Endodermal cell (in vitro differentiated cells): ENCODE measurements around the gene BICD2. TPM values are rescaled to one million over a fixed set of nuclear protein-coding genes. Genes with fewer than 3 reads are reported as not detected.

Experiments
- DNase-seq: peaks from one replicate; pipeline ENCODE4 v3.0.0-alpha.2; 2017
- H3K27ac ChIP-seq: 2 replicates; pipeline ENCODE4 v1.5.1; 2013; ENCODE audit warnings: mild to moderate bottlenecking, low read depth, low read length, moderate library complexity
- H3K27me3 ChIP-seq: 2 replicates; pipeline ENCODE4 v1.6.1; 2013; ENCODE audit warnings: mild to moderate bottlenecking, low read length, moderate library complexity; ENCODE audit not compliant: insufficient read depth, control insufficient read depth, poor library complexity, severe bottlenecking
- H3K36me3 ChIP-seq: 2 replicates; pipeline ENCODE4 v1.7.0; 2013; ENCODE audit warnings: mild to moderate bottlenecking, low read length, moderate library complexity; ENCODE audit not compliant: control insufficient read depth, insufficient read depth
- H3K4me1 ChIP-seq: one replicate; pipeline ENCODE4 v1.7.0; 2013; ENCODE audit warnings: low read length; ENCODE audit not compliant: control insufficient read depth, insufficient read depth
- H3K4me3 ChIP-seq: 2 replicates; pipeline ENCODE4 v1.5.1; 2013; ENCODE audit warnings: mild to moderate bottlenecking, low read length, moderate library complexity
- H3K9ac ChIP-seq: 2 replicates; pipeline ENCODE4 v1.6.1; 2013; ENCODE audit warnings: mild to moderate bottlenecking, low read length, moderate library complexity; ENCODE audit not compliant: poor library complexity, severe bottlenecking; ENCODE audit errors: extremely low read depth
- H3K9me3 ChIP-seq: 2 replicates; pipeline ENCODE4 v1.6.1; 2013; ENCODE audit warnings: mild to moderate bottlenecking, low read length, moderate library complexity; ENCODE audit not compliant: control insufficient read depth
- H3K27ac Mint-ChIP-seq: 2 replicates; pipeline ENCODE4 v1.8.0; 2020; ENCODE audit warnings: mixed read lengths
- H3K27me3 Mint-ChIP-seq: 2 replicates; pipeline ENCODE4 v1.8.0; 2021; ENCODE audit warnings: mild to moderate bottlenecking, mixed read lengths; ENCODE audit not compliant: insufficient read depth
- H3K36me3 Mint-ChIP-seq: 2 replicates; pipeline ENCODE4 v1.8.0; 2020; ENCODE audit warnings: low read depth, mixed read lengths
- H3K4me1 Mint-ChIP-seq: 2 replicates; pipeline ENCODE4 v1.8.0; 2020; ENCODE audit warnings: mixed read lengths
- H3K4me3 Mint-ChIP-seq: 2 replicates; pipeline ENCODE4 v1.8.0; 2020; ENCODE audit warnings: mild to moderate bottlenecking, moderate library complexity, mixed read lengths
- H3K9me3 Mint-ChIP-seq: 2 replicates; pipeline ENCODE4 v1.8.0; 2020; ENCODE audit warnings: mild to moderate bottlenecking, mixed read lengths
- WGBS, 2 experiments: methylation state at CpG; one replicate each; pipeline versions ENCODE4 v1.1.5 to v1.1.7; 2013; ENCODE audit warnings: missing lambda C conversion rate in 2 of 2, mixed read lengths in 1 of 2; ENCODE audit not compliant: insufficient coverage in 1 of 2, insufficient read length in 1 of 2; 5-methylcytosine and 5-hydroxymethylcytosine counted together
- total RNA-seq, 2 donors: library from RNA; stranded (reverse); fragmentation: NEBNext Ultra II Directional in 1 of 2; extraction: Animal tissue kit (Norgen Biotek cat#: 25700) in 1 of 2; gene quantifications; 2 replicates in 1 of 2; 3 replicates in 1 of 2; pipeline ENCODE4 v1.2.1, GENCODE V29; 2021
- TF ChIP-seq, protein P1 (sequence below): fragments of 200-600 bp; sonication (generic); conservative IDR thresholded peaks from 2 replicates; pipeline ENCODE4 v1.5.0; 2021; ENCODE audit warnings: antibody characterized with exemption, mild to moderate bottlenecking

The BICD2 gene
- total RNA-seq, 2 donors from 2014 or later = 20.7 to 20.9 TPM

- Mint-ChIP-seq H3K27ac (no peak overlapping the region), H3K36me3 (no peaks in the 10 kb centered on the region), H3K9me3 (no peaks in the 10 kb centered on the region), H3K27me3 (peaks cover 3% of the 10 kb centered on the region), H3K4me1 (peaks cover 25% of the 10 kb centered on the region), H3K4me3 (peak overlapping the region; percentile 80)
- no peaks in the 10 kb centered on the region for H3K36me3 ChIP-seq
- H3K27me3 ChIP-seq = no peaks in the 10 kb centered on the region
- no peak overlapping the region for H3K9ac ChIP-seq
- TF ChIP-seq, protein P1, sequence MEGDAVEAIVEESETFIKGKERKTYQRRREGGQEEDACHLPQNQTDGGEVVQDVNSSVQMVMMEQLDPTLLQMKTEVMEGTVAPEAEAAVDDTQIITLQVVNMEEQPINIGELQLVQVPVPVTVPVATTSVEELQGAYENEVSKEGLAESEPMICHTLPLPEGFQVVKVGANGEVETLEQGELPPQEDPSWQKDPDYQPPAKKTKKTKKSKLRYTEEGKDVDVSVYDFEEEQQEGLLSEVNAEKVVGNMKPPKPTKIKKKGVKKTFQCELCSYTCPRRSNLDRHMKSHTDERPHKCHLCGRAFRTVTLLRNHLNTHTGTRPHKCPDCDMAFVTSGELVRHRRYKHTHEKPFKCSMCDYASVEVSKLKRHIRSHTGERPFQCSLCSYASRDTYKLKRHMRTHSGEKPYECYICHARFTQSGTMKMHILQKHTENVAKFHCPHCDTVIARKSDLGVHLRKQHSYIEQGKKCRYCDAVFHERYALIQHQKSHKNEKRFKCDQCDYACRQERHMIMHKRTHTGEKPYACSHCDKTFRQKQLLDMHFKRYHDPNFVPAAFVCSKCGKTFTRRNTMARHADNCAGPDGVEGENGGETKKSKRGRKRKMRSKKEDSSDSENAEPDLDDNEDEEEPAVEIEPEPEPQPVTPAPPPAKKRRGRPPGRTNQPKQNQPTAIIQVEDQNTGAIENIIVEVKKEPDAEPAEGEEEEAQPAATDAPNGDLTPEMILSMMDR = no peak
- no peak overlapping the region for H3K4me3 ChIP-seq
- WGBS, 2 experiments = 94 to 100% methylated on average over 3 to 4 of the region's 4 CpGs
- H3K4me1 ChIP-seq = peaks cover 4% of the 10 kb centered on the region
- no peaks in the 10 kb centered on the region for H3K9me3 ChIP-seq
- no peak for DNase-seq
- no peak overlapping the region for H3K27ac ChIP-seq
These were observed 2.4 kb downstream of the BICD2 start for GRCh38 chr9:92762196-92762595.

DNA sequence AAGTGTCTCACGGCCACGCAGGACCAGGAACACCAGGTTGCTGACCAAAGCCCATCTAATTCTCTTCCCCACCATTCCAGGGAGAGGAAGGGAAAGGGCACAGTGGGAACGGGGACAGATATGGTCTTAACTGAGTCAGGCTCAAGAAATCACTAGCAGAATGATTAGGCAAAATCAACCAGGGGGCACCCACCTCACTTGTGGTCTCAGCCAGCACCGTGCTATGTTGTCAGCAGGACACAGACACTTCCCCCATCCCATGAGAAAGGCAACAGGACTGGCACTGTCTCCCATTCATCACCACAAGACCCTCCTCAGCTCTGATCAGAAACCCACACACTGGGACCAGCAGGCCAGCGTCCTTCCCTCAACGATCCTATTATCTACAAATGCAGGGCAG lies 2.9 kb downstream of the BICD2 start:
- Histone ChIP-seq H3K27me3 (no peaks in the 10 kb centered on the region), H3K9me3 (no peaks in the 10 kb centered on the region), H3K36me3 (no peaks in the 10 kb centered on the region), H3K4me3 (no peak overlapping the region), H3K4me1 (peaks cover 4% of the 10 kb centered on the region), H3K9ac (no peak overlapping the region), H3K27ac (no peak overlapping the region)
- H3K4me3 Mint-ChIP-seq = no peak overlapping the region
- TF ChIP-seq, protein P1 = no peak
- peaks cover 25% of the 10 kb centered on the region for H3K4me1 Mint-ChIP-seq
- peak overlapping the region; percentile 3 for H3K27ac Mint-ChIP-seq
- no peaks in the 10 kb centered on the region for H3K27me3 Mint-ChIP-seq
- WGBS, 2 experiments = 77 to 88% methylated on average over 3 to 6 of the region's 6 CpGs
- no peaks in the 10 kb centered on the region for H3K9me3 Mint-ChIP-seq
- H3K36me3 Mint-ChIP-seq = no peaks in the 10 kb centered on the region
- DNase-seq = no peak

DNA sequence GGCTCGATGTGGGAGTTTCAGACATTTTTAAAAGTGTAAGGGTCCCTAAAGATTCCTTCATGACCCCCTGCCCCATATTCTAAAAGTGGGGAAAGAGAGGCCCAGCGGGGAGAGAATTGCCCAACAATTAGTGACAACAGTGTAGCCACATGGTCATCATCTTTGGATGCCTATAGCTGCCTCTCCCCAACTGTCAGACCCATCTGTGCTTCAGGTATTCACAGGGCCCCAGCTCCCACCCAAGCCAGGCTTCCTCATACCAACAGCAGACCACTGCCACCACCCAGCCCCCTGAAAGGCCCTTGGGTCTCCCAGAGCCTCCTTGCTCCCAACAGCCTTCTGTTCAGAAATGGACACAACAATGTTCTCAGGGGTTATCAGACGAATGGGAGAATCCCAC lies 4.1 kb downstream of the BICD2 start:
- peaks cover 18% of the 10 kb centered on the region for H3K4me1 Mint-ChIP-seq
- H3K4me3 ChIP-seq = no peak overlapping the region
- no peak for DNase-seq
- no peaks in the 10 kb centered on the region for H3K36me3 ChIP-seq
- H3K4me3 Mint-ChIP-seq = no peak overlapping the region
- peaks cover 5% of the 10 kb centered on the region for H3K9me3 Mint-ChIP-seq
- TF ChIP-seq, protein P1 = no peak
- no peak overlapping the region for H3K27ac ChIP-seq
- H3K27ac Mint-ChIP-seq = no peak overlapping the region
- WGBS, 2 experiments = 63 to 64% methylated on average over 3 of the region's 3 CpGs
- peaks cover 4% of the 10 kb centered on the region for H3K9me3 ChIP-seq
- H3K4me1 ChIP-seq = peaks cover 4% of the 10 kb centered on the region
- H3K27me3 Mint-ChIP-seq = no peaks in the 10 kb centered on the region
- no peak overlapping the region for H3K9ac ChIP-seq
- no peaks in the 10 kb centered on the region for H3K27me3 ChIP-seq
- peaks cover 5% of the 10 kb centered on the region for H3K36me3 Mint-ChIP-seq
